Esophagus squamous epithelium (tissue), 4 donors: ENCODE data around the gene SMIM9. TPM values are rescaled to one million over a fixed set of nuclear protein-coding genes. Genes with fewer than 3 reads are reported as not detected.

Source experiments
- total RNA-seq, 4 donors: library from RNA; depleted of rRNA; stranded (reverse); fragments of >200 nt; gene quantifications; one replicate each; pipeline ENCODE4 v1.1.0, GENCODE V29; 2016

The SMIM9 gene
- total RNA-seq, 4 donors from 2014 or later = not detected

Other genes with a start within 250 kb of the SMIM9 start
- not detected for gene CTAG1A, start 249.5 kb downstream of the SMIM9 start, total RNA-seq
- gene CTAG1B, start 215.4 kb downstream of the SMIM9 start, total RNA-seq = not detected
- gene CTAG2, start 181.1 kb downstream of the SMIM9 start, total RNA-seq = not detected
- gene GAB3, start 83.6 kb downstream of the SMIM9 start, total RNA-seq = 1 to 10 TPM in 3 of 4 donors, under 1 TPM in 1; 0.61 to 4.4 (median 1.8) TPM
- 10 to 100 TPM; 41.5 to 86.2 (median 49.5) TPM for gene DKC1, start 71.8 kb downstream of the SMIM9 start, total RNA-seq
- 10 to 100 TPM in 2 of 4 donors, 1 to 10 TPM in 2; 3.7 to 21.2 (median 13.2) TPM for gene MPP1, start 29.2 kb downstream of the SMIM9 start, total RNA-seq
- 10 to 100 TPM in 1 of 4 donors, 1 to 10 TPM in 2, under 1 TPM in 1; 0.35 to 13.7 (median 3.8) TPM for gene F8A1, start 51.7 kb upstream of the SMIM9 start, total RNA-seq
- gene F8, start 188.1 kb upstream of the SMIM9 start, total RNA-seq = 1 to 10 TPM; 1.2 to 7.4 (median 4.3) TPM
- 10 to 100 TPM in 3 of 4 donors, 1 to 10 TPM in 1; 7.8 to 51.7 (median 34.7) TPM for gene FUNDC2, start 192.2 kb upstream of the SMIM9 start, total RNA-seq
- 10 to 100 TPM in 2 of 4 donors, 1 to 10 TPM in 2; 5.1 to 18.3 (median 13.3) TPM for gene CMC4, start 236.5 kb upstream of the SMIM9 start, total RNA-seq
- gene MTCP1, start 236.5 kb upstream of the SMIM9 start, total RNA-seq = 1 to 10 TPM in 3 of 4 donors, not detected in 1; 1.8 to 3.1 (median 3.1) TPM
- 10 to 100 TPM; 11.8 to 18.6 (median 17.1) TPM for gene BRCC3, start 236.8 kb upstream of the SMIM9 start, total RNA-seq